Progenitor cell of endocrine pancreas (in vitro differentiated cells): ENCODE measurements around the gene ATP2B2. TPM values are rescaled to one million over a fixed set of nuclear protein-coding genes. Genes with fewer than 3 reads are reported as not detected.

Source experiments
- DNase-seq: peaks from one replicate; pipeline ENCODE4 v3.0.0; 2021; ENCODE audit warnings: low spot score; ENCODE audit not compliant: unreplicated experiment
- H3K27ac Mint-ChIP-seq: 2 replicates; pipeline ENCODE4 v1.8.0; 2021; ENCODE audit warnings: mild to moderate bottlenecking, moderate library complexity, mixed read lengths
- H3K27me3 Mint-ChIP-seq: 2 replicates; pipeline ENCODE4 v1.8.0; 2021; ENCODE audit warnings: mixed read lengths
- H3K36me3 Mint-ChIP-seq: 2 replicates; pipeline ENCODE4 v1.8.0; 2022; ENCODE audit warnings: mixed read lengths; ENCODE audit not compliant: insufficient read depth
- H3K4me1 Mint-ChIP-seq: 2 replicates; pipeline ENCODE4 v1.8.0; 2021; ENCODE audit warnings: low read depth, mixed read lengths
- H3K4me3 Mint-ChIP-seq: 2 replicates; pipeline ENCODE4 v1.8.0; 2021; ENCODE audit warnings: low read depth, mild to moderate bottlenecking, moderate library complexity, mixed read lengths
- H3K9me3 Mint-ChIP-seq: 2 replicates; pipeline ENCODE4 v1.8.0; 2021; ENCODE audit warnings: low read depth, mixed read lengths
- CTCF ChIP-seq: fragments of 200-600 bp; sonication (generic); IDR thresholded peaks from one replicate; pipeline ENCODE4 v1.5.0; 2021; ENCODE audit warnings: antibody characterized with exemption, mild to moderate bottlenecking; ENCODE audit not compliant: unreplicated experiment
- total RNA-seq: library from RNA; stranded (reverse); gene quantifications from 2 replicates; pipeline ENCODE4 v1.2.1, GENCODE V29; 2021

Gene ATP2B2
- total RNA-seq, 1 donor from 2014 or later, result 0.07 TPM

GRCh38 chr3:10347648-10348403 lies 157.6 kb downstream of the ATP2B2 start:
- Mint-ChIP-seq H3K36me3 (no peaks in the 10 kb centered on the region), H3K9me3 (no peaks in the 10 kb centered on the region), H3K27me3 (peaks cover 13% of the 10 kb centered on the region), H3K27ac (no peak overlapping the region), H3K4me1 (no peaks in the 10 kb centered on the region), H3K4me3 (no peak overlapping the region)
- no peak for TF ChIP-seq CTCF
- no peak for DNase-seq

GRCh38 chr3:10345911-10346310 lies 159.5 kb downstream of the ATP2B2 start:
- Mint-ChIP-seq H3K27me3 (peaks cover 11% of the 10 kb centered on the region), H3K4me3 (no peak overlapping the region), H3K4me1 (no peaks in the 10 kb centered on the region), H3K9me3 (no peaks in the 10 kb centered on the region), H3K27ac (no peak overlapping the region), H3K36me3 (no peaks in the 10 kb centered on the region)
- no peak for TF ChIP-seq CTCF
- no peak for DNase-seq

- no peaks in the 10 kb centered on the region for H3K9me3 Mint-ChIP-seq
- H3K4me3 Mint-ChIP-seq, result no peak overlapping the region
- no peaks in the 10 kb centered on the region for H3K4me1 Mint-ChIP-seq
- no peak for DNase-seq
- no peak for TF ChIP-seq CTCF
- H3K27me3 Mint-ChIP-seq, result peaks cover 16% of the 10 kb centered on the region
- H3K36me3 Mint-ChIP-seq, result no peaks in the 10 kb centered on the region
- H3K27ac Mint-ChIP-seq, result no peak overlapping the region
These were observed 160.3 kb downstream of the ATP2B2 start for GRCh38 chr3:10344944-10345575.

- H3K36me3 Mint-ChIP-seq, result no peaks in the 10 kb centered on the region
- H3K27ac Mint-ChIP-seq, result no peak overlapping the region
- no peaks in the 10 kb centered on the region for H3K9me3 Mint-ChIP-seq
- no peak overlapping the region for H3K4me3 Mint-ChIP-seq
- H3K27me3 Mint-ChIP-seq, result peaks cover 17% of the 10 kb centered on the region
- no peaks in the 10 kb centered on the region for H3K4me1 Mint-ChIP-seq
- DNase-seq, result peak; percentile 37
- TF ChIP-seq CTCF, result peak; percentile 96
These were observed 161.0 kb downstream of the ATP2B2 start for GRCh38 chr3:10344147-10344943.

GRCh38 chr3:10343526-10343925 lies 161.9 kb downstream of the ATP2B2 start:
- peaks cover 7% of the 10 kb centered on the region for H3K4me1 Mint-ChIP-seq
- H3K27me3 Mint-ChIP-seq, result peaks cover 17% of the 10 kb centered on the region
- H3K27ac Mint-ChIP-seq, result no peak overlapping the region
- TF ChIP-seq CTCF, result no peak
- H3K9me3 Mint-ChIP-seq, result no peaks in the 10 kb centered on the region
- DNase-seq, result no peak
- no peaks in the 10 kb centered on the region for H3K36me3 Mint-ChIP-seq
- no peak overlapping the region for H3K4me3 Mint-ChIP-seq
